Fibroblast of skin of scalp (primary cell): ENCODE measurements around the gene PARN.
"Not testable (repeated sequence)": the region's sequence is repeated elsewhere in the genome, so short reads cannot be mapped to it uniquely, and the experiment has no call there.

Experiments
- DNase-seq: peaks from one replicate; pipeline ENCODE4 v3.0.0-alpha.2; 2013

The PARN gene

DNA sequence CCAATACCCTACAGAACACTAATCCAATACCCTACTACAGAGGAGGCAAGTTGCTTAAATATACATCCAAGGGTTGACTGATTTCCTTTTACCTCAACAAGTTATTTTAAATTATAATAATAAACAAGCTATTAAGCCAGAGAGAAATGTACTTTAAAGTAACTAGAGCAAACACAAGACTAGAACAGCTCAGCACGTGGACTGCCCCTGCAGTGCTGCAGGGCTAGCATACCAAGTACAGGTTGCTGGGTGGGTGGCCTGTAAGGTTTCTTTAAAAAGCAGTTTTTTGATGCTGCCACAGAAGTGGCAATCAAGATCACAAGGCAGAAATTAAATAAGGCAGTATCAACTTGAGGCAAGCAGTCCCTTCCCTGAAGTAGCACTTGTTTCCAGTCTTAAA is 63.5 kb downstream of the PARN start:
- no peak for DNase-seq

DNA sequence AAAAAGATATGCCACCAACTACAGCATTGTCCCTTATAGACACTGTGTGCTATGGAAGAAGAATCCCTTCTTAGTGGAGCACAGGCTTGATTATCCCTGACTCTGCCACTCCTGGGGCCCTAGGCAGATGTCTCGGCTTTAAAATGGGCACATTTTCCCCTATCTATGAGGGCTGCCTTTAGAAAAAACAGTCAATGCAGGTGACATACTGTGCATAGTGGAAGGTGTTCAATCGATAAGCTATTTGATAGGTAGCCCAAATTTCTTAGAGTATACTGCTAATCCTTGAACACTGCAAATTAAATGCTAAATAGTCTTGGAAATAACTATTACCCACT is 64.4 kb downstream of the PARN start:
- DNase-seq, result no peak

DNA sequence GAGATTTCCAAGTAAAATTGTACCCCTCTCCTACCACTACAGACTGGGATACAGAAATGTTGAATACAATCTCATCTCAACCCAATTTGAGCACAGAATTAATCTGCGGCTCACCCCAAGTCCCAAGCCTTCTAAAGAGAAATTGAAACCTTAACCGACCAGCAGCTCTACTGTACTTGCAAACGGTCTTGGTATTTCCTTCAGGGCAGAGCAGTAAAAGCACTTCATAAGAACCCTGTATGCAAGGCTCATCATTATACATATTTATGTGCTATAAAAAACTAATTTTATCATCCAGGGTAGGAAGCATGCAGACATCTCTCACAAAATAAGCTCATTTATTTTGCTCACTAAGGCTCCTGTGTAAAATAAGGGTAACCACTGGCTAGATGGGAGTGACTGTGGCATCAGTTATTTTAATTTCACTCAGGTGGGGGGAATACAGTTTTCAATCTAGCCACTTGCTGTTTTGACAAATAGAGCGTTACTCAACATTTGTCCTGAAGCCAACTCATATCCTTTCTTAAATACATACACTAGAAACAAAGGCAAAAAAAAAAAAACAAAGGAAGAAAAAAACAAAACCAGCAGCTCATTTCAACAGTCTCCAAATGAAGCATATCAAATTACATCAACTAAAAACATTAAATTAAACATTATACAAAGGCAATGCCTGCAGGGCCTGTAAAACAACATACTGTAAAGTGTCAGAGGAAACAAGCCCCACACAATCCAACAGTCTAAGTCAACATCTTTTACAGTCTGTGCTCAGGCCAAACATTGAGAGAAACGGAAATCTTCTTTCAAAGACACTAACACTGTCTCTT is 65.0 kb downstream of the PARN start:
- DNase-seq, result peak; percentile 11

GRCh38 chr16:14564323-14564722 is 65.7 kb downstream of the PARN start:
- no peak for DNase-seq

DNA sequence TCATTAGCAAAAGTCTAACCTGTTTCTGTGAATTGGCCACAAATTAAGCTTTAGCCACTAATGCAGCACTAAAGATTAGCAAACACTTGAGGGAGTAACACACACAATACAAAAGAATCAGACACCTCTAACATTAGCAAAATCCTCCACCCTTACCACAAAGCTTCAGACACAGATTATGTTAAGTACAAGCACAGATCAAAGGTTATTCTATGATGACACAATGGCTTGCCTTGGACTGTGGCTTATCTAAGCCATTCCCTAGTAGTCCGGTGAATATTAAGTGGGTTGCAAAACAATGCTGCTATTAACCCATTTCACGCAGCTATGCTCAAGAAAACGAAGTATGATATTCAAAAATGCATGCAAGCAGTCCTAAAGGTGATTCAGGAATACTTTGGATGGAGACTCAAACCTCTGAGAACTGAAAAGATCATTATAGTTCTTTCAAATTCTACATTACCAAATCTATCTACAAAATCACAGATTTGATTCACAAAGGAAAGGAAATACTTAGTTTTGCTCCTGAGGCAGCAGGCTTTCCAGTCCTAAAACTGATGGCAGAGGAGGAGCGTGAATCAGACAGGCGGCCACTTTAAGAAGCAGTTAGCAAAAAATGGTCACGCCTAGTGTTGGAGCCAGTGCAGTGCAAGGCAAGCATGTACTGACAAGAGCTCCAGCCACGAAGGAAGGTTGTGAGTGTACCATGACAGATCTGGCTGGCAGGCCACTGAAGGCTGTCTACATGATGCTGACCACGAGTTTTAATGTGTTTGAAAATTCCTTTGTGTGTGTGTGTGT is 67.2 kb downstream of the PARN start:
- peak; percentile 12 for DNase-seq

GRCh38 chr16:14560523-14560922 is 69.5 kb downstream of the PARN start:
- DNase-seq, result no peak

DNA sequence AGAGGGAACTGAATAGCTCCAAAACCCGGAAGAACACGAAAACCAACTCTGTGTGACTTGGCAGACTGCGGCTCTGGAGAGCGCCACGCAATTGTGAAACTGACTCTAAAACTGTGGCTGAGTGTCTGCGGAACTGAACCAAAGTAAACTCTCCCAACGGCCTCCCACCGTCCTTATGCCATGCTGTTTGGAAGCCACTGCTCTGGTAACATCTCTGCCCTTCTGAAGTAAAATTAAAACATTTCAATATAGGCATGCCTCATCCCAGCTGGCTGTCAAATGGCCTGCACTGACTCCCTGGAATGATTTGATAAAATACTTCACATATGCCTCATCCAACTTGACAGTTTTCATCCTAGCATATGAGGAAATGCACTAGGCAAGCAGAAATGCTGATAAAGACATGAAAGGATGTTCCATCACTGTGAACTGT is 70.2 kb downstream of the PARN start:
- peak; percentile 37 for DNase-seq

DNA sequence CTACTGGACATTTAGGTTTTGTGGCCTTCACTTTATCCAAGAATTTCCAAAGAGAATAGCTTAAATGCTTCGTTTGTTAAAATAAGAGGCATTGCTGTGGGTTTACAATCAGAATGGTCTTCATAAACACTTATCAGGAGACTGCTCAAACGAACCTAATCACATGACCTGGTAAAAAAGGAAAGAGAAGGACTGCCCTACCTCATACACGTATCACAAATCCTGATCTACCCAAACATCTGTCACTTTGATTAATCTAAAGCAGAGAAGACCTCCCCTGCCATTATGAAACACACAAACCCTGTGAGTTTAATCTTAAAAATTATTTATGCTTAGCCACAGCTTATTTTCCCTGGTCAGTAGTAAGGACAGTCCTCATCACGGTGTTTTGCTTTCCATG is 76.6 kb downstream of the PARN start:
- no peak for DNase-seq

DNA sequence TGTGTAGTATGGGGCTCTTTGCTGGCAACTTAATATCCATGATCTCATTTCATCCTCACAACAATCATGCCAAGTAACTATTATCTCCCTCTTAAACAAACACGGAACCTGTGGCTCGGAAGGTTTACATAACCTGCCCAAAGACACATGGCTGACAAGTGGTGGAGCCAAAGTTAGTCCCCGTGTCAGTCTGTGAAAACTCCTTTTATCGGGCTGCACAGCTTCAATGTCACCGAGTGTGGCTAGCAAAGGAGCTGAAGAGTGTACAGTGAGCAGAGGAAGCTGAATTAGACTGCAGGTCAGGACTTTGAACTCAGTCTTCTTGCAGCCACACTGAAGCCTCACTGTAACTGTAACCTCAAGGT is 80.3 kb downstream of the PARN start:
- DNase-seq, result no peak

DNA sequence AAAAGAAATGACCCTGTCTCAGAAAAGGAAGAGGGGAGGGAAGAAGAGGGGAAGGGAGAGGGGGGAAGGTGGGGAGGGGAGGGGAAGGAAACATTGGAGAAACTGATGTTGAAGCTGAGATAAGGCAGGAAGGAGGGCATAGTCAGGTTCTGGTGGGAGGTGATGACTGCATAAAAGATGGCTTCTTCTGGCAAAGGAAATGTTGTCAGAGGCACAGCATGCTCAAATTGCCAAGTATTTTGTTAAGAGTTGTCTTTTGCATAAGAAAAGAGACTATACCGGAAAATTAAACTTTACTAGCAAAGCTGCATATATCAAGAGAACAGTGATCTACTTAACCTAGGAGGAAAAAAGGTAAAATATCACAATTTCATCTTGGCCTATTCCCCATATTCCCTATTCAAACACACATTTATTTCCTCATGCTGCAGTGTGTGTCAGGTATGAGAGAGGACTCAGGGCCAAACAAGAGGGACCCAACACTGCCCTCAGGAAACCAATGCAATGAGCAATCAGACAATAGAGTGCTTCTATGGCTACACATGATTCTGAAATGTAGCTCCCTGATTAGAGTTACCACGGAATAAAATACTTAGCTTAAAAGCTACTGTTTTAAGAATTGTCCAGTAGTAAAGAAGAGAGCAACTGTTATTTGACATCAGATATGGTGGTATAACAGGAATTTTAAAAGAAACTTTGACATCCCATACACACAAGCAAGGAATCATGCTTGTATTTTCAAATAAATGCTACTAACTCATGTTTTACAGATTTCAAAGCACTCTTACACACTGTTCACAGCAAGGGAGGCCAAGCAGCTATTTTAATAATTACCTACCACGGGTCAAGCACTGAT is 80.9 kb downstream of the PARN start:
- no peak for DNase-seq

- DNase-seq, result no peak
These were observed 84.6 kb downstream of the PARN start for GRCh38 chr16:14545346-14545884.

DNA sequence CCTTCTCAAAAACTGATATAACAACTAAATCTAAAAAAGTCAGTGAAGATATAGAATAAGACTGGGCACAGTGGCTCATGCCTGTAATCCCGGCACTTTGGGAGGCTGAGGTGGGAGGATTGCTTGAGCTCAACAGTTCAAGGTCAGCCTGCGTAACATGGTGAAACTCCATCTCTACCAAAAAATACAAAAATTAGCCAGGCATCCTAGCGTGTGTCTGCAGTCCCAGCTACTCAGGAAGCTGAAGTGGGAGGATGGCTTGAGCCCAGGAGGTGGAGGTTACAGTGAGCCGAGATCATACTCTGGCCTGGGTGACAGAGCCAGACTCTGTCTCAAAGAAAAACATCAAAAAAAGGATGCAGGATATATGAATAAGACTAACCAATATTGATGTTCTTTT is 85.2 kb downstream of the PARN start:
- DNase-seq, result not testable (repeated sequence)

DNA sequence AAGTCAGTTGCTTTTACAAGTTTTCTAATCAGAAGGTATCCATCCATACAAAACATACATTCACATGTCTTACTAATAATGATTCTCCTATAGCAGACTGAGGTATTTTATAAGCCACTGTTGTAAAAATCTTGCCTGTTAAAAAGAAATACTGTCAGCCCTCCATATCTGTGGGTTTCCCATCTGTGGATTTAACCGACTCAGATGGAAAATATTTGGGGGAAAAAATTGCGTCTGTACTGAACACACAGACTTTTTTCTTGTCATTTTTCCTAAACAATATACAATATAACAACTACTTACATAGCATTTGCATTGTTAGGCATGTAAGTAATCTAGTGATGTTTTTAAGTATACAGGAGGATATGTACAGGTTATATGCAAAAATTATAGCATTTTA is 90.4 kb downstream of the PARN start:
- DNase-seq, result peak; percentile 61

GRCh38 chr16:14539156-14539555 is 90.9 kb downstream of the PARN start:
- no peak for DNase-seq

- no peak for DNase-seq
These were observed 91.5 kb downstream of the PARN start for GRCh38 chr16:14538604-14539003.

DNA sequence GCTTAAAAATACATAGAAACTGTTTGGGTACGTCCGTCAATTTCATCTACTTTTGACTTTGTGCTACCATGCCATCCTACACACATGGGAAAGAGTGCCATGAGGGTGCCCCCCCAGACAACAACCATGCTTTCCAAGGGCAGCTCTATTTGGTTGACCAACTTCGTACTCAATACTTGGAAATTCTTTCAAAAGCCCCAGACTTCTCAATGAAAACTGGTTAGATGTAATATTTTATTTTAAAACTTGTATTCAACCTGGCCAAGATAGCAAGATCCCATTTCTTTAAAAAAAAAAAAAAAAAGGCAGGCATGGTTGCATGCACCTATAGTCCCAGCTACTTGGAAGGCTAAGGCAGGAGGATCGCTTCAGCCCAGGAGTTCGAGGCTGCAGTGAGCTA is 98.4 kb downstream of the PARN start:
- DNase-seq, result no peak

DNA sequence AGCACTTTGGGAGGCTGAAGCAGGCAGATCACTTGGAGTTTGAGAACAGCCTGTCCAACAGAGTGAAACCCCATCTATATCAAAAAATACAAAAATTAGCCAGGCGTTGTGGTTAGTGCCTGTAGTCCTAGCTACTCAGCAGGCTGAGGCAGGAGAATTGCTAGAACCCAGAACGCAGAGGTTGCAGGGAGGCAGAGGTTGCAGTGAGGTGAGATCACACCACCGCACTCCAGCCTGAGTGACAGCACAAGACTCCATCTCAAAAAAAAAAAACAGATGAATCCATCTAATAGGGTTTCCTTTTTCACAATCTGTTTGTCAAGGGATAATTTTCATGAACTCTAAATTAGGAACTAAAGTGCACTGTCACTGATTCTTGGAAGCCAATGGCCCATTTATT is 99.0 kb downstream of the PARN start:
- DNase-seq, result no peak

GRCh38 chr16:14530046-14530445 is 100.0 kb downstream of the PARN start:
- no peak for DNase-seq

DNA sequence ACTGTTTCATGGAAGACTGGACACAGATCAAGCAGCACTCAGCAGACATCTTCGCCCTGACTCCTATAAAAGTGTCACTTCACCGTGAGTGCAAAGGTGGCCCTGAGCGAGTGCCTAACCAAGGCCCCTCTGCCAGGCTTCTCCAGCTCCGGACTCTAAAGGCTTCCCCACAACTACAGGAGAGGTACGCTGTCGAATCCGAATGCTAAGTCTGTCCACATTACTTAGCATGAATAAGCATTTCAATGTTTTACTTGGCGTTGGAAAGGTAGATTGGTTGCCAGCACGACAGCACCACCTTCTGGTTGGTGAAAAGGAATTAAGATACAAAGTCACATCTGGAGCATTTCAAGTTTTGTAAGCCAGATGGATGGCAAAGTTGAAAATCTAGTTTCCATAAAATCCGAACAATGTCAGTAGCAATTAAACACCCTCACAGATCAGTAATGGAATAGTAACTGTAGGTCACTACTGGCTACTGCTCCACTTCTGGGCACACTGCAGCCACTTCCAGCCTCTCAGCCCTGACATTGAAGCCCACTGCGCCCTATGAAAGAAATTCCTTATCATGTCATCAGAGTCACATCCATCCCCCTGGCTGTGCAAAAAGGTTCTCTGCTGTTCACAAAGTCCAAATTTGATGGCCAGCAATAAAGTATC is 100.9 kb downstream of the PARN start:
- DNase-seq, result peak; percentile 92

- no peak for DNase-seq
These were observed 101.8 kb downstream of the PARN start for GRCh38 chr16:14528306-14528705.

GRCh38 chr16:14527411-14528044 is 102.5 kb downstream of the PARN start:
- DNase-seq, result peak; percentile 56

GRCh38 chr16:14525596-14525995 is 104.5 kb downstream of the PARN start:
- DNase-seq, result no peak
